NOMO-1 treated with dmso at 0.1 percent for 144 hours (cell line): ENCODE data around the gene CTNNA2.

ENCODE experiments used
- DNase-seq: peaks from one replicate; lab custom pipeline; 2025; ENCODE audit not compliant: unreplicated experiment; lab: John Stamatoyannopoulos, UW

Gene CTNNA2

GRCh38 chr2:80437959-80438358 lies 925.1 kb downstream of the CTNNA2 start:
- DNase-seq: no peak

- no peak for DNase-seq
Observed at GRCh38 chr2:80438686-80439085, 925.8 kb downstream of the CTNNA2 start.

DNA sequence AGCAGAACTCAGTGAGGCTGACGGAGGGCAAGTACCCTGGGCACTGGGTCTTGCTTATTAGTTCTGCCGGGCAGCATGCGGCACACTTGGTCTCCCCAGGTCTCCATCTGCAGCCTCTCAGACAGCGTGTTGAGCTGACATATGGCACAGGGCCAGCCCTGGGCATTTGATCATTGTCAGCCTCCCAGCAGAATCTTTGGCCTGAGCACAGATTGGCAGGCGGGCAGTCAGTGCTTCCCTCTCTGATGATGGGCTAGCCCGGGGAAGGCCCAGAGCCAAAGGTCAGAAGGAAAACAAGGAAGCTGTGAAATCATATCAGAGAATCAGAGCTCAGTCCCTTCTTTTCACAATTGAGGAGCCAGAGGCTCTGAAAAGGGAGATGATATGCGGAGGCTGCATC lies 941.8 kb downstream of the CTNNA2 start:
- DNase-seq: no peak

- no peak for DNase-seq
Observed at GRCh38 chr2:80459028-80459427, 946.2 kb downstream of the CTNNA2 start.

- DNase-seq: no peak
Observed at GRCh38 chr2:80461505-80462197, 948.8 kb downstream of the CTNNA2 start.

GRCh38 chr2:80462654-80463053 lies 949.8 kb downstream of the CTNNA2 start:
- DNase-seq: no peak

- DNase-seq: no peak
Observed at GRCh38 chr2:80464275-80464674, 951.4 kb downstream of the CTNNA2 start.

DNA sequence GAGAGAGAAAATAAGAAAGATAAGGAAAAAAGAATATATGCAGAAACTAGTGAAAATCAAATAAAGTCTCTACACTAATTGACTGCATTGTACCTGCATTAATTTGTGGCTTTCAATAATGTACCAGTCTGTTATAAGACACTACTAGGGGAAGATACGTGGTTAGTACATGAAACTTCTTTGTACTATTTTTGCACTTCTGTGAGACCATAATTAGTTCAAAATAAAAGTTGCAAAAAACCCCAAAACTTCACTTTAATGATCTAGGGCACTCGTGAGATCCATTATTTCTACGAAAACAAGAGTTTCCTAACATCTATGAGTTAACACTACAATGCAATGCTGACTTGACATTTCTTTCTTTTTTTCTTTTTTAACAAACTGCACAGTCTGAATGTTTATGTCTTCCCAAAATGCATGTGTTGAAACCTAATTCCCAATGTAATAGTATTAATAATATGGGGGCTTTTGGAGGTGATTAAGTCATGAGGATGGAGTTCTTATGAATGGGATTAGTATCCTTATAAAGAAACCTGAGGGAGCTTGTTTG lies 954.5 kb downstream of the CTNNA2 start:
- DNase-seq: no peak

GRCh38 chr2:80469428-80469827 lies 956.6 kb downstream of the CTNNA2 start:
- peak; percentile 48 for DNase-seq

DNA sequence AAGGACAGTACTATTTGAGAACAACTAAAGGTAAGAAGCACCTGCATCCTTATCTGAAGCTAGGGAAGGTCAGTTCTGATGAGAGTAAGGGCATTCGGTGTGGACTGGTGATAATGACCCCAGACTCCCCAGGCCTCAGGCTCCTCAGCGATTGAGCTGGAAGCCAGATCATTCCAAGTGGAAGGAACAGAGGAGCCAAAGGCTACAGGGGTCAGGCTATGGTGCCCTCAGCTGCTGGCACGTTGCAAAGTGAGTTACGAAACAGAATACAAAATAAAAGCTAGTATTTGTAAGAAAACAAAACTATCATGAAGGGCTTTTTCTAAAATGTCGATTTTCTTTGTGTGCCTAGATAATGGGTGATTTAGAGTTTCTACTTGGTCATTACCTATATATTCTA lies 960.2 kb downstream of the CTNNA2 start:
- DNase-seq: no peak

DNA sequence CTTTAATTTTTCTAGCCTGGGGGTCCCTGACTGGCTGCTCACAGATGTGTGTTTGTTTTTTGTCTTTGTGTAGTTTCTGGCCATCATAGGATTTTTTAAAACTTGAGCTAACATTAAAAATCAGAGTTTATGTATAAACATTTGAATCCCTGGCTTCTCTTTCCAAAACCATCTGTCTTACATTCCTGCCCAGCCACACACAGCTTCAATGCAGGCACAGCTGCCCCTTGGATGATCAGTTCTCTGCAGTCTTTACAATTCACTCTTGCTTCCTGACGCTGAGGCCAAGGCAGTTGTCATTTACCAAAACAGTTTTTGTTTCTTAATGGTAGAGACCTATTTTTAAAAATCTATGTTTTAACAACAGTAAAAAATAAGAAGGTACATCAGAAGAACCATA lies 960.9 kb downstream of the CTNNA2 start:
- DNase-seq: no peak

GRCh38 chr2:80475970-80476369 lies 963.1 kb downstream of the CTNNA2 start:
- DNase-seq: no peak

DNA sequence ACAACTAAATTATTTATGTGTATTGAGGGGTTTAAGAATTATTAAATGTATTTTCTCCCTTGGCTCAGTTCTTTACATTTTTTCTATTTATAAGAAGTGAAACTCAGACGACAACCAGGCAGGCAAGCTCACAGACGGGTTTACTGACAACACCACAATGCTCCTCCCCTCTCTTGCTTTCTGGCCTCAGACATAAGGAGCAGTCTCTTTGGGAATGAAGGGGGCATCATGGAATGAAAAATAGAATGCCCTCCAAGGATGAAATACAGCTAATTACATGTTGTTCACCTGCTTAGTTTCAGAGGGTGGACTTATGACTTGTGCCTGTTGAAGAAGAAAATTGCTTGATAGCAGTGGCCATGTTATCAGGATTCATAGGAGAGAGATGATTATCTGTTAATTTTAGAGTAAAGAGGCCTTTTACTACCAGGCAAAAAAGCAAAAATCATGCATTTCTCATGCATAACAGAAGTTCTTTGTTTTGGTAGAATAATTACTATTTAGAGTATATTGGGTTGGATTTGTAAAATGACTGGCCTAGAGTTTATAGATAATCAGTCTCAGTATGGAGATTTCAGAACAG lies 963.8 kb downstream of the CTNNA2 start:
- DNase-seq: peak; percentile 6

- DNase-seq: no peak
Observed at GRCh38 chr2:80482276-80482675, 969.4 kb downstream of the CTNNA2 start.

- DNase-seq: no peak
Observed at GRCh38 chr2:80489717-80490116, 976.9 kb downstream of the CTNNA2 start.

DNA sequence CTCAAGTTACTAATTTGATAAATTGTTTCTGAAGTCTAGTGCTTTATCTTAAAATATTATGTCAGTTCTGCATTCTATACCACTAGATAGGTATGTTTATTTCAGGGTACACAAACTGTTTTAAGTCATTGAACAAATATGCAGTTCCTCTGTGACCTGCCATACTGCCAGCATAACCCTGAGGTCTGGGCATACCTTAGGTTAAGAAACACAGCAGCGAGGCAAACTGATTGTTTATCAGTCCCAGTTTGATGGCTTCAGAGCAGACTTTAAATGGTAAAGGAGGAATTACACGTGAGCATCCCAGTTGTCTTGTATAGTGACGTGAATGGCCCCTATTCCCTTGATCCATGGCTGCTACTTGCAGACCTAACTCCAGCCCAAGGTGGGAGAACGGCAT lies 978.1 kb downstream of the CTNNA2 start:
- no peak for DNase-seq

GRCh38 chr2:80496346-80496745 lies 983.5 kb downstream of the CTNNA2 start:
- no peak for DNase-seq

- DNase-seq: no peak
Observed at GRCh38 chr2:80496775-80497174, 983.9 kb downstream of the CTNNA2 start.

- no peak for DNase-seq
Observed at GRCh38 chr2:80499095-80499494, 986.2 kb downstream of the CTNNA2 start.

GRCh38 chr2:80501874-80502624 lies 989.2 kb downstream of the CTNNA2 start:
- no peak for DNase-seq

GRCh38 chr2:80506563-80506962 lies 993.7 kb downstream of the CTNNA2 start:
- no peak for DNase-seq

GRCh38 chr2:80510716-80511115 lies 997.9 kb downstream of the CTNNA2 start:
- no peak for DNase-seq
